ENCODE data around the gene OGFOD2.

Gene OGFOD2

GRCh38 chr12:122998316-122998715 lies 23.3 kb downstream of the OGFOD2 start:
- Histone ChIP-seq H3K4me2 (ENCODE audit: low read length) (no peak overlapping the region), H3K79me2 (ENCODE audit: control insufficient read depth, insufficient read depth, low read length) (no peaks in the 10 kb centered on the region), H3K9ac (ENCODE audit: low read length) (no peak overlapping the region), H3K23ac (ENCODE audit: low read length) (no peak overlapping the region), H2BK5ac (ENCODE audit: low read length) (no peak overlapping the region), H4K8ac (ENCODE audit: low read depth, low read length) (no peak overlapping the region), H3K4me1 (ENCODE audit: control insufficient read depth, low read depth, low read length) (no peaks in the 10 kb centered on the region), H3K27me3 (ENCODE audit: insufficient read depth, low read length, poor library complexity) (no peaks in the 10 kb centered on the region), H3K79me1 (ENCODE audit: low read length) (no peaks in the 10 kb centered on the region), H3K36me3 (ENCODE audit: control insufficient read depth, insufficient read depth, low read length) (no peaks in the 10 kb centered on the region), H3K56ac (ENCODE audit: low read length) (no peak overlapping the region), H3K18ac (ENCODE audit: low read length) (no peak overlapping the region), H2BK120ac (ENCODE audit: low read depth, low read length) (no peak overlapping the region), H3K27ac (ENCODE audit: low read depth, low read length) (no peak overlapping the region), H4K5ac (ENCODE audit: low read length) (no peak overlapping the region), H3K4ac (ENCODE audit: low read depth, low read length) (no peak overlapping the region), H3K4me3 (ENCODE audit: low read length) (no peak overlapping the region), H2BK15ac (replicated peaks; ENCODE audit: low read depth) (no peak overlapping the region), H2AK5ac (ENCODE audit: low read length) (no peak overlapping the region)
- no CpG with 5 or more reads among the region's 4 CpGs for WGBS (ENCODE audit: extremely low coverage, insufficient coverage, low lambda C conversion rate)
- no peak for DNase-seq

- H3K79me1 ChIP-seq (ENCODE audit: low read length), result no peaks in the 10 kb centered on the region
- no peak overlapping the region for H2BK15ac ChIP-seq (replicated peaks; ENCODE audit: low read depth)
- H2AK5ac ChIP-seq (ENCODE audit: low read length), result no peak overlapping the region
- no peak overlapping the region for H4K5ac ChIP-seq (ENCODE audit: low read length)
- H3K18ac ChIP-seq (ENCODE audit: low read length), result no peak overlapping the region
- no peak overlapping the region for H2BK120ac ChIP-seq (ENCODE audit: low read depth, low read length)
- no peak overlapping the region for H3K56ac ChIP-seq (ENCODE audit: low read length)
- no peaks in the 10 kb centered on the region for H3K27me3 ChIP-seq (ENCODE audit: insufficient read depth, low read length, poor library complexity)
- no peak for DNase-seq
- H3K4me3 ChIP-seq (ENCODE audit: low read length), result no peak overlapping the region
- H3K36me3 ChIP-seq (ENCODE audit: control insufficient read depth, insufficient read depth, low read length), result no peaks in the 10 kb centered on the region
- H3K9ac ChIP-seq (ENCODE audit: low read length), result no peak overlapping the region
- H3K4ac ChIP-seq (ENCODE audit: low read depth, low read length), result no peak overlapping the region
- no peak overlapping the region for H3K4me2 ChIP-seq (ENCODE audit: low read length)
- H4K8ac ChIP-seq (ENCODE audit: low read depth, low read length), result no peak overlapping the region
- no peak overlapping the region for H2BK5ac ChIP-seq (ENCODE audit: low read length)
- H3K79me2 ChIP-seq (ENCODE audit: control insufficient read depth, insufficient read depth, low read length), result no peaks in the 10 kb centered on the region
- no peak overlapping the region for H3K27ac ChIP-seq (ENCODE audit: low read depth, low read length)
- no peaks in the 10 kb centered on the region for H3K4me1 ChIP-seq (ENCODE audit: control insufficient read depth, low read depth, low read length)
- H3K23ac ChIP-seq (ENCODE audit: low read length), result no peak overlapping the region
- no CpG with 5 or more reads among the region's 8 CpGs for WGBS (ENCODE audit: extremely low coverage, insufficient coverage, low lambda C conversion rate)
Measured at GRCh38 chr12:122999196-122999946, 24.3 kb downstream of the OGFOD2 start.

- Histone ChIP-seq H4K5ac (ENCODE audit: low read length) (no peak overlapping the region), H3K4me1 (ENCODE audit: control insufficient read depth, low read depth, low read length) (no peaks in the 10 kb centered on the region)
Measured at GRCh38 chr12:122999986-123000420, 25.0 kb downstream of the OGFOD2 start.

GRCh38 chr12:123000578-123000977 lies 25.5 kb downstream of the OGFOD2 start:
- Histone ChIP-seq H3K79me2 (ENCODE audit: control insufficient read depth, insufficient read depth, low read length) (no peaks in the 10 kb centered on the region), H3K27ac (ENCODE audit: low read depth, low read length) (no peak overlapping the region), H3K4ac (ENCODE audit: low read depth, low read length) (no peak overlapping the region), H3K4me1 (ENCODE audit: control insufficient read depth, low read depth, low read length) (no peaks in the 10 kb centered on the region), H4K5ac (ENCODE audit: low read length) (no peak overlapping the region), H4K8ac (ENCODE audit: low read depth, low read length) (no peak overlapping the region), H3K56ac (ENCODE audit: low read length) (no peak overlapping the region), H2BK15ac (replicated peaks; ENCODE audit: low read depth) (no peak overlapping the region), H3K4me2 (ENCODE audit: low read length) (no peak overlapping the region), H3K36me3 (ENCODE audit: control insufficient read depth, insufficient read depth, low read length) (no peaks in the 10 kb centered on the region), H3K27me3 (ENCODE audit: insufficient read depth, low read length, poor library complexity) (no peaks in the 10 kb centered on the region), H3K4me3 (ENCODE audit: low read length) (no peak overlapping the region), H2BK5ac (ENCODE audit: low read length) (no peak overlapping the region), H3K79me1 (ENCODE audit: low read length) (no peaks in the 10 kb centered on the region), H3K18ac (ENCODE audit: low read length) (no peak overlapping the region), H3K23ac (ENCODE audit: low read length) (no peak overlapping the region), H3K9ac (ENCODE audit: low read length) (no peak overlapping the region), H2BK120ac (ENCODE audit: low read depth, low read length) (no peak overlapping the region), H2AK5ac (ENCODE audit: low read length) (no peak overlapping the region)
- no CpG with 5 or more reads among the region's 10 CpGs for WGBS (ENCODE audit: extremely low coverage, insufficient coverage, low lambda C conversion rate)
- no peak for DNase-seq

More at GRCh38 chr12:122999986-123000420, 25.0 kb downstream of the OGFOD2 start:
- Histone ChIP-seq H2AK5ac (ENCODE audit: low read length) (no peak overlapping the region), H3K18ac (ENCODE audit: low read length) (no peak overlapping the region), H3K4ac (ENCODE audit: low read depth, low read length) (no peak overlapping the region), H3K36me3 (ENCODE audit: control insufficient read depth, insufficient read depth, low read length) (no peaks in the 10 kb centered on the region), H3K79me1 (ENCODE audit: low read length) (no peaks in the 10 kb centered on the region), H4K8ac (ENCODE audit: low read depth, low read length) (no peak overlapping the region), H3K4me3 (ENCODE audit: low read length) (no peak overlapping the region), H3K27me3 (ENCODE audit: insufficient read depth, low read length, poor library complexity) (no peaks in the 10 kb centered on the region), H3K23ac (ENCODE audit: low read length) (no peak overlapping the region), H2BK15ac (replicated peaks; ENCODE audit: low read depth) (no peak overlapping the region), H3K4me2 (ENCODE audit: low read length) (no peak overlapping the region), H3K79me2 (ENCODE audit: control insufficient read depth, insufficient read depth, low read length) (no peaks in the 10 kb centered on the region), H3K27ac (ENCODE audit: low read depth, low read length) (no peak overlapping the region), H2BK5ac (ENCODE audit: low read length) (no peak overlapping the region), H3K9ac (ENCODE audit: low read length) (no peak overlapping the region), H3K56ac (ENCODE audit: low read length) (no peak overlapping the region), H2BK120ac (ENCODE audit: low read depth, low read length) (no peak overlapping the region)
- no peak for DNase-seq
- WGBS (ENCODE audit: extremely low coverage, insufficient coverage, low lambda C conversion rate), result no CpG with 5 or more reads among the region's 20 CpGs

GRCh38 chr12:123001464-123001863 lies 26.4 kb downstream of the OGFOD2 start:
- no CpG with 5 or more reads among the region's 3 CpGs for WGBS (ENCODE audit: extremely low coverage, insufficient coverage, low lambda C conversion rate)
- no peak for DNase-seq

GRCh38 chr12:123003257-123003656 lies 28.2 kb downstream of the OGFOD2 start:
- Histone ChIP-seq H3K9ac (ENCODE audit: low read length) (no peak overlapping the region), H2AK5ac (ENCODE audit: low read length) (no peak overlapping the region), H3K79me2 (ENCODE audit: control insufficient read depth, insufficient read depth, low read length) (no peaks in the 10 kb centered on the region), H3K79me1 (ENCODE audit: low read length) (no peaks in the 10 kb centered on the region), H3K4me3 (ENCODE audit: low read length) (no peak overlapping the region), H3K27ac (ENCODE audit: low read depth, low read length) (no peak overlapping the region), H2BK120ac (ENCODE audit: low read depth, low read length) (no peak overlapping the region), H3K23ac (ENCODE audit: low read length) (no peak overlapping the region), H2BK15ac (replicated peaks; ENCODE audit: low read depth) (no peak overlapping the region), H3K4me1 (ENCODE audit: control insufficient read depth, low read depth, low read length) (no peaks in the 10 kb centered on the region), H3K18ac (ENCODE audit: low read length) (no peak overlapping the region), H3K4ac (ENCODE audit: low read depth, low read length) (no peak overlapping the region), H4K8ac (ENCODE audit: low read depth, low read length) (no peak overlapping the region), H3K4me2 (ENCODE audit: low read length) (no peak overlapping the region), H3K56ac (ENCODE audit: low read length) (no peak overlapping the region), H3K27me3 (ENCODE audit: insufficient read depth, low read length, poor library complexity) (no peaks in the 10 kb centered on the region), H2BK5ac (ENCODE audit: low read length) (no peak overlapping the region), H4K5ac (ENCODE audit: low read length) (no peak overlapping the region), H3K36me3 (ENCODE audit: control insufficient read depth, insufficient read depth, low read length) (no peaks in the 10 kb centered on the region)
- no CpG with 5 or more reads among the region's 6 CpGs for WGBS (ENCODE audit: extremely low coverage, insufficient coverage, low lambda C conversion rate)
- no peak for DNase-seq

More at GRCh38 chr12:123001464-123001863, 26.4 kb downstream of the OGFOD2 start:
- no peak overlapping the region for H3K4ac ChIP-seq (ENCODE audit: low read depth, low read length)
- no peak overlapping the region for H4K5ac ChIP-seq (ENCODE audit: low read length)
- no peak overlapping the region for H2BK5ac ChIP-seq (ENCODE audit: low read length)
- H3K79me1 ChIP-seq (ENCODE audit: low read length), result no peaks in the 10 kb centered on the region
- no peak overlapping the region for H3K56ac ChIP-seq (ENCODE audit: low read length)
- H3K79me2 ChIP-seq (ENCODE audit: control insufficient read depth, insufficient read depth, low read length), result no peaks in the 10 kb centered on the region
- H3K27me3 ChIP-seq (ENCODE audit: insufficient read depth, low read length, poor library complexity), result no peaks in the 10 kb centered on the region
- no peak overlapping the region for H2BK120ac ChIP-seq (ENCODE audit: low read depth, low read length)
- H3K36me3 ChIP-seq (ENCODE audit: control insufficient read depth, insufficient read depth, low read length), result no peaks in the 10 kb centered on the region
- H3K4me1 ChIP-seq (ENCODE audit: control insufficient read depth, low read depth, low read length), result no peaks in the 10 kb centered on the region
- H3K23ac ChIP-seq (ENCODE audit: low read length), result no peak overlapping the region
- H3K4me2 ChIP-seq (ENCODE audit: low read length), result no peak overlapping the region
- H2BK15ac ChIP-seq (replicated peaks; ENCODE audit: low read depth), result no peak overlapping the region
- no peak overlapping the region for H3K9ac ChIP-seq (ENCODE audit: low read length)
- no peak overlapping the region for H2AK5ac ChIP-seq (ENCODE audit: low read length)
- no peak overlapping the region for H3K4me3 ChIP-seq (ENCODE audit: low read length)
- H3K27ac ChIP-seq (ENCODE audit: low read depth, low read length), result no peak overlapping the region
- H4K8ac ChIP-seq (ENCODE audit: low read depth, low read length), result no peak overlapping the region
- H3K18ac ChIP-seq (ENCODE audit: low read length), result no peak overlapping the region
